Smooth muscle cell (in vitro differentiated cells): ENCODE results near the gene PDZRN3. TPM values are rescaled to one million over a fixed set of nuclear protein-coding genes. Genes with fewer than 3 reads are reported as not detected.

Experiments
- DNase-seq: peaks from one replicate; lab custom pipeline; 2025; ENCODE audit not compliant: unreplicated experiment; lab: John Stamatoyannopoulos, UW
- H2AFZ ChIP-seq: fragments of 200-600 bp; sonication (generic); 2 replicates; pipeline ENCODE4 v1.6.0; 2016; ENCODE audit warnings: antibody characterized with exemption, low read depth, mild to moderate bottlenecking
- H3F3A ChIP-seq: fragments of 200-600 bp; sonication (generic); 2 replicates; pipeline ENCODE4 v1.6.0; 2017; ENCODE audit warnings: antibody characterized with exemption, low read depth
- H3K27ac ChIP-seq: fragments of 200-600 bp; sonication (generic); 2 replicates; pipeline ENCODE4 v1.5.1; 2016; ENCODE audit warnings: low read depth, mild to moderate bottlenecking
- H3K27me3 ChIP-seq: fragments of 200-600 bp; sonication (generic); 2 replicates; pipeline ENCODE4 v1.6.1; 2016; ENCODE audit warnings: low read depth, mild to moderate bottlenecking
- H3K36me3 ChIP-seq: fragments of 200-600 bp; sonication (generic); 2 replicates; pipeline ENCODE4 v1.5.1; 2016; ENCODE audit warnings: low read depth
- H3K4me1 ChIP-seq: fragments of 200-600 bp; sonication (generic); 2 replicates; pipeline ENCODE4 v1.5.1; 2016; ENCODE audit warnings: low read depth
- H3K4me2 ChIP-seq: fragments of 200-600 bp; sonication (generic); 2 replicates; pipeline ENCODE4 v1.6.0; 2016; ENCODE audit warnings: mild to moderate bottlenecking
- H3K4me3 ChIP-seq: fragments of 200-600 bp; sonication (generic); 2 replicates; pipeline ENCODE4 v1.5.1; 2016; ENCODE audit warnings: mild to moderate bottlenecking
- H3K79me2 ChIP-seq: fragments of 200-600 bp; sonication (generic); 2 replicates; pipeline ENCODE4 v1.6.0; 2016; ENCODE audit warnings: low read depth, mild to moderate bottlenecking
- H3K9ac ChIP-seq: fragments of 200-600 bp; sonication (generic); 2 replicates; pipeline ENCODE4 v1.6.0; 2016; ENCODE audit warnings: low read depth
- H3K9me3 ChIP-seq: fragments of 200-600 bp; sonication (generic); replicated peaks from 2 replicates; pipeline ENCODE4 v1.5.1; 2016; ENCODE audit warnings: low read depth
- H4K20me1 ChIP-seq: fragments of 200-600 bp; sonication (generic); 2 replicates; pipeline ENCODE4 v1.6.0; 2016; ENCODE audit warnings: low read depth
- CTCF ChIP-seq: fragments of 200-600 bp; sonication (generic); IDR thresholded peaks from 2 replicates; pipeline ENCODE4 v1.5.1; 2017; ENCODE audit warnings: borderline replicate concordance, mild to moderate bottlenecking, antibody characterized with exemption; ENCODE audit not compliant: insufficient read depth, poor library complexity, severe bottlenecking
- WGBS: methylation state at CpG from one replicate; pipeline ENCODE4 v1.1.7; 2016; ENCODE audit warnings: low lambda C conversion rate; 5-methylcytosine and 5-hydroxymethylcytosine counted together
- polyA plus RNA-seq: library from polyadenylated mRNA; unstranded; fragments of >200 nt; fragmentation: Nextera tagmentation; extraction: Ambion mirVana; gene quantifications from 2 replicates; pipeline ENCODE4 v1.2.1, GENCODE V29; 2016
- total RNA-seq: library from RNA; depleted of rRNA; stranded (reverse); fragments of >200 nt; gene quantifications from 2 replicates; pipeline ENCODE4 v1.2.3, GENCODE V29; 2014

The PDZRN3 gene
- total and polyA plus RNA-seq, 2 experiments from 2014 or later: 99.5 to 128 TPM

GRCh38 chr3:73437828-73438227 lies 186.9 kb downstream of the PDZRN3 start:
- H3K4me1 ChIP-seq: no peaks in the 10 kb centered on the region
- H2AFZ ChIP-seq: no peak overlapping the region
- H3K36me3 ChIP-seq: no peaks in the 10 kb centered on the region
- no peak for TF ChIP-seq CTCF
- 36% methylated on average over 3 of the region's 3 CpGs for WGBS
- no peak overlapping the region for H3K4me3 ChIP-seq
- H3K4me2 ChIP-seq: no peak overlapping the region
- H3K9me3 ChIP-seq: no peaks in the 10 kb centered on the region
- no peak overlapping the region for H3K9ac ChIP-seq
- H3K27me3 ChIP-seq: no peaks in the 10 kb centered on the region
- H3K27ac ChIP-seq: no peak overlapping the region
- peaks cover 96% of the 10 kb centered on the region for H3K79me2 ChIP-seq
- DNase-seq: no peak
- peaks cover 100% of the 10 kb centered on the region for H4K20me1 ChIP-seq
- no peaks in the 10 kb centered on the region for H3F3A ChIP-seq

- H3K4me2 ChIP-seq: no peak overlapping the region
- WGBS: 80% methylated on average over 11 of the region's 11 CpGs
Observed at GRCh38 chr3:73435055-73435454, 189.7 kb downstream of the PDZRN3 start.

GRCh38 chr3:73433687-73434086 lies 191.1 kb downstream of the PDZRN3 start:
- WGBS: 87% methylated on average over 12 of the region's 14 CpGs
- no peak overlapping the region for H3K9ac ChIP-seq

More at GRCh38 chr3:73435055-73435454, 189.7 kb downstream of the PDZRN3 start:
- Histone ChIP-seq H3F3A (no peaks in the 10 kb centered on the region), H3K27ac (no peak overlapping the region), H3K4me1 (peaks cover 19% of the 10 kb centered on the region), H3K79me2 (peaks cover 96% of the 10 kb centered on the region), H3K4me3 (no peak overlapping the region), H3K9ac (no peak overlapping the region), H3K27me3 (no peaks in the 10 kb centered on the region), H3K9me3 (no peaks in the 10 kb centered on the region), H4K20me1 (peaks cover 100% of the 10 kb centered on the region), H3K36me3 (no peaks in the 10 kb centered on the region), H2AFZ (no peak overlapping the region)
- DNase-seq: no peak
- no peak for TF ChIP-seq CTCF

More at GRCh38 chr3:73433687-73434086, 191.1 kb downstream of the PDZRN3 start:
- Histone ChIP-seq H3K36me3 (no peaks in the 10 kb centered on the region), H4K20me1 (peaks cover 100% of the 10 kb centered on the region), H3K27ac (no peak overlapping the region), H3K9me3 (no peaks in the 10 kb centered on the region), H3K4me2 (no peak overlapping the region), H3K4me3 (no peak overlapping the region), H2AFZ (no peak overlapping the region), H3F3A (no peaks in the 10 kb centered on the region), H3K79me2 (peaks cover 96% of the 10 kb centered on the region), H3K27me3 (no peaks in the 10 kb centered on the region), H3K4me1 (peaks cover 19% of the 10 kb centered on the region)
- no peak for TF ChIP-seq CTCF
- no peak for DNase-seq
